LoVo (cell line): Measurements from ENCODE around the gene CUBN.

Experiments used
- DNase-seq: peaks from one replicate; pipeline ENCODE4 v3.0.0-alpha.2; 2016; ENCODE audit warnings: low spot score

Gene CUBN

DNA sequence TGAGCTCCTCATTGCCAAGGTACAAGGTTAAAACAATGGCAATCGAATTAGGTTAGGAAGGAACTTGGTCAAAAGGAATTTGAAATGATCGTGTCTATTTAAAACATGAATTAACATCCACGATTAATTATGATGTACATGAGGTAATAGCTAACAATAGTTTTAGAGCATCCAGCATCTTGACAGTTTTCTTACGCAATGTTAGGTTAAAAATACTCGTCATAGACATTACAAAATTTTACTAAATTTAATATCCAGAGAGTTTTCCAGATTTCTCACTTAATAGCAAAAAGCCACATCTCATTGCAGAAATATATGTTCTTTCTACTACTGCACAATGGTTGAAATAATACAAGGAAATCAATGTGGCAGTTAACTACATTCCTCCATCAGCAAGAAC is 22.6 kb downstream of the CUBN start:
- DNase-seq, result no peak

DNA sequence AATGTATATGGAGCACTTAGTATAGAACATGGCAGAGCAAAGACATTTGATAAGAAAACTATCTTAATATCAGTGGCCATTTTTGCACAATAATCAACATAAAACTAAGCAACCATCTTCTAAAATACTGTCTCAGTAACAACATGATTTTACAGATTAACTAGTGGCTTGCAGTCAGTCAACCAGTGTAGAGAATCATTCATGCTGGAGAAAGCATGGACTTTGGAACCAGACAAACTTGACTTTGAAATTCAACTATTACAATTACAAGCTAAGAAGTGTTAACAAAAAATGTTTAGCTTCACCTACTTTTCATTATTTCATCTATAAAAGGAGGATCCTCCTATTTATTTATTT is 27.7 kb downstream of the CUBN start:
- no peak for DNase-seq

DNA sequence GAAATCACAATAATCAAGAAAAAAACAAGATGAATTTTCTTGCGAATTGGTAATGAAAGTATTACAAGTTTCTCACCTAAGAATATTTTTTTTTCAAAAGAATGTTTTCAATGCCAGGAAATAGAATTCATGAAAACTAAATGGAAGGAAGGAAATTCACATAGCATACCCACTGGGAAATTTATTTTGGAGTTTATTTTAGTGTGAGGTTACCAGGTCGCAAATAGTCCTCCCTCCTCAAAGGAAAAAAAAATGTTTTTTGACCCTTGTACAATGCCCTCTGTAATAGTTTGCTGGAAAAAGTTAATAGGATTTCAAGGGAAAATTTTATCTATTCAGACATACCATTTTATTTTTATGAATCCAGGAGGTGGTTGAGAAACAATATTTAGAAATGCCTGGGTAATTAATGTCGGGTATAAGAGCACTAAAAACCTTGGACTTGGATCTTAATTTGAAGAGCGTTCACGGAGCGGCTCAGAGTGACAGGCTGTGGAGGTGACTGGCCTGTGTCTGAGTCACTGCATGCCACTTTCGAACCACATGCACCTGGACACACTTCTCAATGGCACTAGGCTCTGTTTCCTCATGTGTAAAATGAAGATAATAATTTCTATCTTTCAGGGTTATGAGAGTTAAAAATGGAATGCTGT is 28.2 kb downstream of the CUBN start:
- DNase-seq, result peak; percentile 43

DNA sequence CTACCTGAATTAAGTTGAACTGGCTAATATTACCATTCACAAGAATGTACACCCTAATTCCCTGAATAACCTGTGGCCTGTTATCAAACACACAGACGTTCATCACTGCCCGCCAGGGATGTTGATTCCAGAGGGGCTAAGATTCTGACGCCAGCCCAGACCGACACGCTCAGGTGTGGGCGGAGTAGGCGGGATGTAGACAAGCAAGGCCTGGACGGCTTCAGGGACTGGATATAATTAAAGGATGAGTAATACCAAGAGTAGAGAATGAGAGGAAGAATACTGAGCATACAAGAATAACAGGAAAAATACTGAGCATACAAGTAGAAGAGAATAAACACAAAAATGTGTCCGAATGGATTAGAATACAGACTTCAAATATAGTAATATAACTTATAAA is 29.0 kb downstream of the CUBN start:
- no peak for DNase-seq

DNA sequence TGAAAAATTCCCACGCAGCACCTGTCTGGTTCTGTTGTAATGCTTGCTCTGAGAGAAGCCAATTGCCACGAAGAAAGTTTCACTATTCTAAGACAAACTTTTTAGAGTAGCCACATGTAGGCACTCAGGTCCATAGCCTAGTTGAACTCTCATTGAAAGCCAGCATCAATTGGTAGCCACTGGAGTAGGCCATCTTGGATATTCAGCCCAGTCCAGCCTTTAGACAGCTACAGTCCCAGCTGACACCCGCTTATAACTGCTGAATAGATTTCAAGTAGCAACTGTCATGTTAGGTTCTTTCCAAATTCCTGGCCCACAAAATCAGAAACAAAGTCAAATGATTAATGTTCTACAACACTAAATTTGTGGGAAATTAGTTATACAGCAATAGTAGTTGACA is 31.6 kb downstream of the CUBN start:
- DNase-seq, result no peak

DNA sequence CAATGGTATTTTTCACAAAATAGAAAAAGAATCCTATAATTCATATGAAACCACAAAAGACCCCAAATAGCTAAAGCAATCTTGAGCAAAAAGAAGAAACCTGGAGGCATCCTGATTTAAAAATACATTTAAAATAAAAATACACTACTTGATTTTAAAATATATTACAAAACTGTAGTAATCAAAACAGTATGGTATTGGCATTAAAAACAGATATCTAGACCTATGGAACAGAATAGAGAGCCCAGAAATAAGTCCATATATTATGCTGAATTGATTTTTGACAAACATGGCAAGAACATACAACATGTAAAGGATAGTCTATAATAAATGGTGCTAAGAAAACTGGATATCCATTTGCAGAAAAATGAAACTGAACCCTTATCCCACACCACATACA is 34.8 kb downstream of the CUBN start:
- no peak for DNase-seq

DNA sequence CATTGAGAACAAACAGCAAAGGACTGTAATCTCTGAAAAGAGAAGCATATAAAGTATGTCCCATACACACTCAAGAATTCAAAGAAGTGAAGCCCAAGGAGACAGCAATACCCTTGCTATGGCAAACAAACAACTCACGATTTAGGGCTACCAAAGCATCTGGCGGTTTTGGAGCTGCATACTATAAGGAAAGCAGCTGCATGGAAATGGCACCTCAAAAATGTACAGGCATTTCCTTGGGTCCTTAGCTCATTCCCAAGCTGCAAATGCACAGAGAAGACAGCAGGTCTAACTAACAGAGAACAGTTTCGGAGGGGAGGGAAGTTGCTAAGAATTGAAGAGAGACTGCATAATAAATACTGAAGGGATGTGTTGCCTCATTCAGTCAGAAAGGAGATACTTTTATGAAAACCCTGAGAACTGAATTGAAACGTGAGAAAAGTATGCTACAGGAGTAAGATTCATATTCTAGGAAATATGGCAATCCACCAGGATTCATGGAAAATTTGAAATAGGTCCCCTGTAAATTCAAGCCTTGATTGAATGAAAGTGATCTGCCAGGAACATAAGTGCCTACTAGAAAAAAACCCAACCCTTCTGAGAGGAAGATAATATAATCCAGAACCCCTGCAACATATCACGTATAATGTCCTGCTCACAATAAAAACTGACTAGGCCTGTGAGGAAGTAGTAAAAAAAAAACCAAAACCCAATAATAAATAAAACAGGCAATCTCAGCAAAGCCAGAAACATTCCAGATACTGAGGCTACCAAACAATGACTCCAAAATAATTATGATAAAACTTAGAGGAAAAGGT is 36.4 kb downstream of the CUBN start:
- DNase-seq, result no peak

DNA sequence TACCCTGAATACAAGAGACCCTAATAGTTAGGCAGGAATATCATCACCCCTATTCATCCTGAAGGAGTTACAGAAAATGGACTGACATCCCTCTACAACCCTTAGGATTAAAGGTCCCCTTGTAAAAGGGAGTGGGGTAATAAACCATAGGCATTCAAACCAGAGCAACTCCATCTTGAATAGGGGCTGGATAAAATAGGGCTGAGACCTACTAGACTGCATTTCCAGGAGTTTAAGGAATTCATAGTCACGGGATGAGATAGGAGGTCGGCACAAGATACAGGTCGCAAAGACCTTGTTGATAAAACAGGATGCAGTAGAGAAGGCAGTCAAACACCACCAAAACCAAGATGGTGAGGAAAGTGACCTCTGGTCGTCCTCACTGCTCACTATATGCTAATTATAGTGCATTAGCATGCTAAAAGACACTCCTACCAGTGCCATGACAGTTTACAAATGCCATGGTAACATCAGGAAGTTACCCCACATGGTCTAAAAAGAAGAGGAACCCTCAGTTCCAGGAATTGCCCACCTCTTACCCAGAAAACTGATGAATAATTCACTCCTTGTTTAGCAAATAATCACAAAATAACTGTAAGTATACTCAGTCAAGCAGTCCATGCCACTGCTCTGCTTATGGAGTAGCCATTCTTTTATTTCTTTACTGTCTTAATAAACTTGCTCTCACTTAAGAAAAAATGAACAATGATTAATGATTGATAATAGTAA is 37.2 kb downstream of the CUBN start:
- DNase-seq, result no peak

DNA sequence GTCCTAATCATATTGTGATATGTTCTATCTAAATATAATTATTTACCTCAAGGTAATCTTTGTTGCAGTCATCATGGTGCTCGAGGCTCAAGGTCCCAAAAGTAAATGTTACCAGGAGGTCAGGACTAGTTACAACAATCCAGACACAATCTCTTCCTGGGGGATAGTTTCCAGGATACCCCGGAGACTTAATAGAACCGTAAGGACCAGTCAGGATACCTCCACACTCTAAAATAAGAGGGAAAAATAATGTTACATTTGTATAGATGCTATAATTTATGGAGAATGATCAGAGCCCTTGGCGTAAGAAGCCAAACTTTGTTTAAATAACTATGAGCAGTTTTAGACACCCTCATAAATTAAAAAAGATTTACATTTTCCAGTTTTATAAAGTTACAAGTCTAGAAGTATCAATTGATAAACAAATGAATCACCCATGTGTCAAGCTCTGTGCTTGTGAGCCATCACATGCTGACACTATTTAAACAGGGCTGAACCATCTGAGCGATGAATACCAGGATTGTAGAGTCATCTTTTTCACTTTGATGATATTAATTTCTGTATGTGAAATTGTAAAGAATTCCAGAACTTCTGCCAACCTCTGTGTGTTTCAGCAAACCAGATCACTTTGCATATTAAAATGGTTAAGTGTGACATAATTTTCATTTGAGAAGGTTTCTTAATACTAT is 41.3 kb downstream of the CUBN start:
- DNase-seq, result no peak

DNA sequence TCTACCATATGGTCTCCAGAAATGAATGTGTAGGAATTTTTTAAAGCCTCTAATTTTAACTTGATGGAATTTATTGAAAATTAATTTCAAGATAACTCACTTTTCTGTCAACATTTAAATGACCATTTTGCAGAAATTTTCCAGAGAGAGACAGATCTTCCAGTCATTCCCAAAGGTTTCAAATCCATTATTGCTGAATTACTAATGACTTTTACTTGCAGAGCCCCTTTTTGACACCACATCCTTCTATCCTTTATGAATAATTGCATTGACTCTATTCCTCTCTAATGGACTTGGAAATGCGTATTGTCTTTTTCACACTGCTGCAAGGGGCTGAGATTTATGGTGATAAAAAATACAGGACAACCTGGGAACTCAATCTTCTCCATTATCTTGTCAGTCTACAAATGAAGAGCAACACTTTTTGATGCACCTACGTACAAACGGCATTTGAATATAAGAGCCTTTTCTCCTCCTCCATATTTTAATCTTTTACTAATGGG is 42.7 kb downstream of the CUBN start:
- no peak for DNase-seq

DNA sequence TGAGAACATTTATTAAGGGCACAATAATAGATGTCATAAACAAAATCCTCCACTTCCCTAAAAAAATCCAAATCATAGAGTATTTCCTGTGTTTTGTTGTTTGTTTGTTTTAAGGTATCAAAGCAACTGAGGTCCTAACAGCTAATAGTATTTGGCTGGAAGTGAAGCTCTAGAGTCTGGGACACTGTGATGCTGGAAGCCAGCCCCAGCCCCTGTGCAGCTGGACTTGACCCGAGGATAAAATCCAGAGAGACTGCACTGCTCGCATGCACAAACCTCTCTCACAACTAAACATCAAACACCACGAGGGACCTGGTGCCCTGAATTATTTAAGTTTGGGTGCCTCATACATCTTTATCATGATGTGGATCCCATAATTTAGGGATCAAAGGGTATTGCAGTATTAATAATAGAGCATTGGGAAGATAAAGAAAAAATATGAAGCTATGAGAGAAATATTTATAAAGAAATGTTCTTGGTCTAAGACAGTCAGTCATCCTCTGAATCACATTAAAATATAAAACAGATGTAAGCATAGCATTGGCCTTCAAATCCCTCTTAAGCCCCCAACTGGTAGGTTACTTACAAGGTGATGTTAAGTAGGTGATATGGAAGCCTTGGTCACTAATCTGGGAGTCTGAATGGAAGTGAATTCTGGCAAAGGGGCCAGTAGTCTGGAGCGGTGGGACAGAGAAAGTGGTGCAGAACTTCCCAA is 44.4 kb downstream of the CUBN start:
- DNase-seq, result no peak

DNA sequence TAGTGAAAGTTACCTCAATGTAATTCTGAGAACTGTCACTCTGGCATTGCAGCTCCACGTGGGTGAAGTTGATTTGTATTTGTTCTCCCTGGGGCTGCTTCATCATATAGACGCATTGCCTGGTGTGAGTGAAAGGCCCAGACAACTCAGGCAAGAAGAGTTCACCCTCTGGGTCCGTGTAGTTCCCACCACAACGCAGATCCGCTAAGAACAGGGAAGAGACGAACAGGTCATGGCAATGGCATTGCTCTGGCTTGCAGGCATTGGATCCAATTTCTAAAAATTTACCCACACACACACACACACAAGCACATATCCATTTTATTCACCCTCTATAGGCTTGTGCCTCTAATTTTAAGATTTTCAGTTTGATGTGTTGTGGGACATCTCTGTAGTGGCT is 45.4 kb downstream of the CUBN start:
- no peak for DNase-seq

DNA sequence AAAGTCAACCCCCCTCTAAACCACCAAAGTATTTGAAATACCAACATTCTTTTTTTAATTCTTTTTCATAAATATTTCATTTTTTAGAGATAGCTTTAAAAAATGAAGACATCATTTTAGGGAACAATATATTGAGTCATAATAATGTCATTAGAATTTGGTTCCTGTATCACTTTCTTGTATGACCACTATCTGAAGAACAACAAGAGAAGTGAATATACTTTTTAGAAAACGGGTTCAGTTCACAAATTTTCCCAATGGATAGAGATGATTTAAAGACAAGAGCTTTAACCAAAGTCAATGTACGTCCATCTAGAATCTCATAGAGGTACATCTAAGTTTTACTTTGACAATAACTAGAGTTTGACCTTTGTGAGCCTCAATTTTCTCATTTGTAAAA is 48.2 kb downstream of the CUBN start:
- DNase-seq, result no peak

DNA sequence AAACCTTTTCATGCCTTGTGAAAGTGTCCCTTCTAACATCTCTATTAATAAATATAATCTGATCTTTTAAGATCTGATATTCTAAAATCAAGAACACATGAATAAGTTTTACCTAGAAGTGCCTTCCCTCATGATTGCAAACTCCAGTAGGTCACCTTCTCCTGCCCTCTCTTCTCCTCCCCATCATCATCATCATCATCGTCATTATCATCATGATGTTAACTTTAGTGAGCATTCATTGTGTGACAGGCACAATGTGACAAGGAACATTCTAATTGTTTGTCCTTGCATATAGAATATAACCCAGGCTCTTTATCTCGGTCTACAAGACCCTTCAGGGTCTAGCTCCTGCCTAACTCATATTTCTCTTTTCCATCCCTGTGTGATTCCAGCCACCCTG is 51.7 kb downstream of the CUBN start:
- no peak for DNase-seq

DNA sequence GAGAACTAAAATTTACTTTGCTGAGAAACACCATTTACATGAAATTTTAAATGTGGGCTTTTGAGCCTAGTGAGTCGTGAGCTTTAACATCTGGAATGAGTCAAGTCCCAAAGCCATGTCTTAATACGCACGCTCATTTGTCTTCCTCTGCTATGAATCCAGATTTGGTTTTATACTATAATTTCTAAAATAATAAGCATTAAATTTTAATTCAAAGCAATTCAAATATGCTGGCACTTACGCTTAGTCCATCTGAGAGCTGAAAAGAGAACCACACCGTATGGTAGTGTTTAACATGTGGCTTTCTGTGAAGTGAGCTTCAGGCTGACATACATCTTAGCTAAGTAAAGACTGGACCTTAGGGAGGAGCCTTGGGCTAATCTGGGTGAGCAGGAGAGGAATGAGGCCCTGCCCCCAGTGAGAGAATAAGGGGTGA is 52.2 kb downstream of the CUBN start:
- no peak for DNase-seq

DNA sequence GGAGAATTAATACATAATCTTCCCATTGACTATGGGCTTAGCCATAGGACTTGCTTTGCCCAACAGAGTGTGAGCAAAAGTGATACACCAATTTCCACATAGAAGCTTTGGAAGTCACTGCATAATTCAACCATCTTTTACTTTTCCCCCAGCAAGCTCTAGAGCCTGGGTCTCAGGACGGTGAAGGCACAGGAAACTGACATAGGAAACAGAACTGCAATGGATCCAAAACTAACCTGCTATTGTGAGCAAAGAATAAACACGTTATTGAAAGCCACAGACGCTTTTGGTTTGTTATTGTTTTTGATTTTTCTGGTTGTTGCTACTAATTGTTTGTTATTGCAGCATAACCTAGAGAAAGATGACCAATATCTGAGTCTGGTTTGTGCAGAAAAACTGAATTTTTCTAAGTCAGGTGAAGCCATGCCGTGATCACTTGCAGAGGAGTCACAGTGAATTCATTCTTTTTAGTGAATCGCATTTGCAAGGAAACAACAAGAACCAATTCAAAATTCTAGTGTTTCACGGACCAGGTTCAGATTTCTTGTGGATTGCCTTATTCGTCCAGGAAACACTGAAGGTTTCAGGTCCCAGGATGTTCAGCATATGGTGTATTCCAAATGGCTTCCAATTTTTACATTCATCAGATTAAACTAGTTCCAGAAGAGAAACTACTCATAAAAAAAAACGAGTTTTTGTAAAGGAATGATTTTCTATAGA is 52.8 kb downstream of the CUBN start:
- no peak for DNase-seq

DNA sequence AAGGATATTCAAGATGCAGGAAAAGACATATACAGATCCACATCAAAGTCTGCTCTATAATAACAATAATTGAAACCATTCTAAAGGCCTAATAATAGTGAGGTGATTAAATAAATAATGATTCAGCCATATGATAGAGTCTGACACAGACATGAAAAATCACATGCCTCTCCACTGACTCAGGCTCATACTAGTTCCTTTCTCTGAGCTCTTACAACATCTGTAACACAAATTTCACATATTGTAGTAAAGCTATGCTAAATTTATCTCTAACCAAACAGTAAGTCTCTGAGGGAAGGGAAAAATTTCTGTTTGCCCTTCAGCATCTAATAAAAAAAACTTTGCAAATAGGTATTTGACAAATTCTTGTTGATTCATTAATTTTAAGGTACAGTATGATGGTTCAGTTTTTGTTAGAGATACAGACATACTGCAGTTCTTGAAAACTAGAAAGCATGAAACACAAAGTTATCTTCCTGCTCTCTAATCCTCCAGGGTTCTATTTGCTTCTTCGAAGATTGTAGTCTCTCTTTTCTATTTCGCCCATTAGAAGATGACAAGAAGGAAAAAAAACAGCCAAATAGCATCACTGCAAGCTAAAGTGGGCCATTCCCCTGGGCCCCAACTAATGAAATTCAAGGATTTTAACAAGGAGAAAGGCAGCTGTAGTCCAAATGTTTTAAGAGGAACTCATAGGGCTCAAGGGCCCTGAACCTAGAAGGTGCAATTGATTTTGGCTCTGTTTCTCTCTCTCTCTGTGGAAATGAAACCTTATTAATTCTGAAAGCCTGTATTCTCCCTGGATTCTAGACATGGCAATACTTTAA is 53.9 kb downstream of the CUBN start:
- DNase-seq, result no peak

DNA sequence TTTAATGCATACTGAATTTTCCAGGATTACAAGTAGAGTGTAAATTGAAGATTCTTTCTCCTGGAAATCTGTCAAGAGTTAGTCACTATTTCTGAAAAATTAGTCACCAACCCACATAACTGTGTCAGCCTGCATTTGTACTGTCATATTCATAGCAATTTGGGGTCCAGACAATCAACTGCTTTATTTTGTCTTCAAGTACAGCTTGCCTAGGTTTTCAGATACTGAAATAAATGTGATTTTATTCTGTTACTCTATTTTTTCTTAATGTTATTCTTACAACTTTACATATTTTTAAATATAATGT is 55.1 kb downstream of the CUBN start:
- DNase-seq, result no peak

DNA sequence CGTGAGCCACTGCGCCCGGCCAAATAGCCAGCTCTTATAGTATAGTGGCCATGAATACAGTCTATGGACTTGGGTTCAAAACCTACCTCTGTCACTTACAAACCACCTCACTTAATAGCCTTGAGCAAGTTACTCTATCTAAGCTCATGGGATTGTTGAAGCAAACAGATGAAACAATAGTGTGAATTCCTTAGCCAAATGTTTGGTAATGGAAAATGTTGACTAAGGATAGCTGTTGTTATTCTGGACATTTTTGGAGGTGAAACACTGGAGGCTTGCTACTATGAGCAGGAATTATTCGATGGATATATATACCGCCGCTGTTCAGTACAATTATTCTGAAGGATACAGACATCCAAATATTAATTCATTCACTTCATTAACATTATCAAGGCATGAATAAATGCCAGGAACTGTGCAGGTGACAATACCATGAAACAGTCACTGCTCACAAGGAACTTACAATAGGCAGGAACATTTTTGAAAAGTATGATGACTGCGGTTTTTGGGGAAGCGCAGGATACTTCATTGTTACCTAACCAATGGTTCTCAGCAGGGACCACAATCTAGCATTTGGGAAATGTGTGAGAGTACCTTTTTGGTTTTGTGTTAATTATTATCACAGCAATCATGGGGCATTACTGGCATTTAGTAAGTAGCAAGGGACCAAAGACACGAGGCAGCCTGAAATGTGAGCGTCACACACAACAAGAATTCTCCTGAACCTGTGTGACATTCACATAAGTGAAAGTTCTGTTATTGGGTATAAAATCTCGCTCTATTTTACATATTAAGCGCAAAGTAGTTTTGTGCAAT is 55.7 kb downstream of the CUBN start:
- no peak for DNase-seq

DNA sequence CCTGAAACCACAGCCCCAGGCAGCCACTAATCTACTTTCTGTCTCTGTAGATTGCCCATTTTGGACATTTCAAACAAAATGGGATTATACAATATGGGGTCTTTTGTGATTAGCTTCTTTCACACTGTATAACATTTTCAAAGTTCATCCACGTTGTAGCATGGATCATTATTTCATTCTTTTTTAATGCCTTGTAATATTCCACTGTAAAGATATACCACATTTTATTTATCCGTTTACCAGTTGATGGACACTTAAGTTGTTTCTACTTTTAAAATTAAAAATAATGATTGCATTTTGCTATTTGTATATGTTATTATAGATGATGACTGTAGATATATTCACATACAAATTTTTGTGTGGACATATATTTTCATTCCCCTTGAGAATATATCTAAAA is 60.7 kb downstream of the CUBN start:
- DNase-seq, result no peak
